Hematopoietic multipotent progenitor cell (in vitro differentiated cells): ENCODE data around the gene C1orf167. TPM values are rescaled to one million over a fixed set of nuclear protein-coding genes. Genes with fewer than 3 reads are reported as not detected.
"Not testable (repeated sequence)": the region's sequence is repeated elsewhere in the genome, so short reads cannot be mapped to it uniquely, and the experiment has no call there.

ENCODE experiments used
- DNase-seq, 3 donors: peaks; one replicate each; pipeline ENCODE4 v3.0.0-alpha.2; 2011 to 2015; ENCODE audit warnings: low read depth in 2 of 3, low spot score in 2 of 3
- total RNA-seq: library from RNA; depleted of rRNA; stranded (reverse); fragments of >200 nt; gene quantifications from one replicate; pipeline ENCODE4 v1.2.3, GENCODE V29; 2012

Gene C1orf167
- total RNA-seq, 1 donor: not detected

DNA sequence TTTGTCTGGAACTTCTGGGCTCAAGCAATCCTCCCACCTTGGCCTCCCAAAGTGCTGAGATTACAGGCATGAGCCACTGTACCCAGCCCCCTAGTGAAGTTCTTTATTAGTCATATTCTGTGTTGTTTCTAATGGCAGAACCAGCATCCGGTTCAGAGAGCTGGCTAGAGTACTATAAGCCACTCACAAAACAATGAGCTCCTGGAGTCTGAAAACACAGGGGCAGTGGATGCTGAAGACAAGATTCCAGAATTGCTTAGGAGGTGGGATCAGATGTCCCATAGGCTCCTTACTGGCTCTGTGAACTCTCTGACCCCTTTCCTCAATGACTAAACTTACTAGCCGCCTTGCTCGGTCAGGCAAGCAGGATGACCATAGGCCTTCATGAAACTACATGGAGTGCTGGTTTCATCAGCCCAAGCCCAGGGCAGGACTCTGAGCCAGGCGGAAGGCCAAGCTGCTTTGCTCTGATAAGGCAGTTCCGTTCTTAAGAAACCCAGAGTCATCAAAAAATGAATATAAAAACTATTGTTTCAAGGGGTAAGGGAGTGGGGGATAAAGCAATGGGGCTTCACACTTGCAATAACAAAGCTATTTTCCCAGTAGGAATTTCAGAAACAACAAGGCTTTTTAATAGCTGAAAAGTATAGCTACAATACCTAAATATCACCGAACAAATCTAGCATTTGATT is 35.7 kb downstream of the C1orf167 start:
- DNase-seq: peak in 2 of 3 donors; percentile 70 to 79

DNA sequence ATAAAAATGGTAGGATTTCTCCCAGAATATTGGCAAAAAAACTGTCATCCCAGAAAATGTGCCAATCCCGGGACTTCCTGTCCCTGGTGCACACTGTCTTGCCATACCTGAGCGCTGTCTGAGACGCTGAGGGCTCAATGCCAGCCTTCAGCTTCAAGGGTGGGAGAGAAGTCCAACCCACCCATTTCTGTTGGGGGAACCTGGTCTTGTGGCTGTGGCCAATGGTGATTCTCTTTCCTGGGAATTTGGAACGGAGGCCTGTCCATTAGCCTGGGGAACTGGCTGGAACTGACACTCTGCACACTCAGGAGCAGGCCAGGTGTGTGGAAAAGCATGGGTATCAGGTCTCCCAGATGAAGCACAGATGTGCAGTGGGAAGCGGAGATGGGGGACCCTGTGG is 37.1 kb downstream of the C1orf167 start:
- no peak for DNase-seq

DNA sequence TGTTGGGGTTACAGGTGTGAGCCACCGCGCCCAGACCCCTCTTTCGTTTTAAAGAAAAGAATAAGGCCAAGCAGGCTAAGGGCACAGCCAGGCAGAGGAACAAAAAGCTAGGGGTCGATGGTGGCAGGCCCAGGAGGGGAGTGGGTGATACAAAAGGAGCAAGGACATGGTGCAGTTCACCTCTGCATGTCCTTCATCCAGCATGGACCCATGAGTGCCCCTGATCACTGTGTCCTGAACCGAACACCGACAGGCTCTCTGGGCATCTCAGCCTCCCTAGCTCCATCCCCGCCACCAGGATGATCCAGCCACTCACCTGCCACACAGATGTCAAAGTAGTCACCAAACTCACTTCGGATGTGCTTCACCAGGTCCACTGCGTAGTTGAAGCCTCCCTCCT is 37.9 kb downstream of the C1orf167 start:
- DNase-seq: no peak

DNA sequence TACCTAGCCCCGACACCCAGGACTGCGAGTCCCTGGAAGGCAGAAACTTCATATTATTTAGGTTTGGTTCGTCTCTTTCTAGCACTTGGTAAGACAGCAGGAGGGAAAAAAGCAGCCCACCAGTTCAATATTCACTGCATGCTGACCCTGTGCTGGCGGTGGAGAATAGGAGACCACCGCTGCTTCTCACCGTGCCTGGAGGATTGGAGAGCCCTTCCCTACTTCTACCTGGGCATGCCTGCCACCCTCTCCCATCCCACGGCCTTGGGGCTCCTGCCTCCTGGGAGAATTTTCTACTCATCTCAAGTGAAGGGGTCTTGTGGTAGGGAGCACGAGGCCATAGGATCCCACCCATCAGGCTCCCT is 38.4 kb downstream of the C1orf167 start:
- DNase-seq: no peak

DNA sequence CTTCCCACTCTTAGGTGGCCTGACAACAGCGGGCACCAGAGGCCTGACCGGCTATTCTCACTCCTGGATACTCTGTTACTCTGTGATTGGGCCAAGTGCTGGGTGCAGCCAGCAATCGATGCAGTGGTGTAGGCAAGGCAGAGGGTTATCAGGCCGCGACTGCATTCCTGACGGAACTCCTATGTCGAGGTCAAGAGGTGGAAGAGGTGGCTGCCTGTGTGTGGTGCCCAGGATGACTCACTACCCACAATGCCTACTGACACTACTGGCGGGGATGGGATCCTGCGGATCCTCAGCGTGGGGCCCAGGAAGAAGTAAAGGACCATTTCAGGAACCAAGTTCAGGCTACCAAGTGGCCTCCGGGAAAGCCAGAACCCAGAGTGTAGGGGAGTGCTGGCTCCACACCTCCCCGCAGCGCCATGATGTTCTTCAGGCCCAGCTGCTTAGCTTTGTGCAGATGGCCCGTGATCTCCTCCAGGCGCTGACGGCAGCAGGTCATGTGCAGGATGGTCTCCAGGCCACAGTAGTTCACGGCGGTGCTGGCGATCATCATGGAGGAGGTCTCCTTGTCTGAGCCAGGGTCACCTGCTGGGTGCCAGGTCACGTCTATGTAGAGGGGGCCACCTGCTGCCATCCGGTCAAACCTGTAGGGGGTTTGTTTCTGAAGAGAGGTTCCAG is 38.9 kb downstream of the C1orf167 start:
- no peak for DNase-seq

DNA sequence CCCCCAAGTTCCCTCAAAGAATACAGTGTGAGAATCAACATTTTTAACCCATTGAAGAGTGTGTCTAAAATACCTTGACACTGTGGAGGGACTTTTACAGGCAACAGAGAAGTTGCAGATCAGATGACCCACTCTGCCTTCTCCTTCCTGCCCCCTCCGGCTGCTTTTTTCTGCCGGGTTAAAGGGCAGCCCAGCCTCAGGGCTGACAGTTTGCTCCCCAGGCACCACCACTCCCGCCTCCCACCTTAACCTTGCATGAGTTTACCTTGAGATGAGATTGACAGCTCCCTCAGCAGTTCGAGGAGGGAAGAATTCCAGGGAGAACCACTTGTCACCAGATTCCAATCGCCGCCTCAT is 40.6 kb downstream of the C1orf167 start:
- DNase-seq: peak in 1 of 3 donors; percentile 38

DNA sequence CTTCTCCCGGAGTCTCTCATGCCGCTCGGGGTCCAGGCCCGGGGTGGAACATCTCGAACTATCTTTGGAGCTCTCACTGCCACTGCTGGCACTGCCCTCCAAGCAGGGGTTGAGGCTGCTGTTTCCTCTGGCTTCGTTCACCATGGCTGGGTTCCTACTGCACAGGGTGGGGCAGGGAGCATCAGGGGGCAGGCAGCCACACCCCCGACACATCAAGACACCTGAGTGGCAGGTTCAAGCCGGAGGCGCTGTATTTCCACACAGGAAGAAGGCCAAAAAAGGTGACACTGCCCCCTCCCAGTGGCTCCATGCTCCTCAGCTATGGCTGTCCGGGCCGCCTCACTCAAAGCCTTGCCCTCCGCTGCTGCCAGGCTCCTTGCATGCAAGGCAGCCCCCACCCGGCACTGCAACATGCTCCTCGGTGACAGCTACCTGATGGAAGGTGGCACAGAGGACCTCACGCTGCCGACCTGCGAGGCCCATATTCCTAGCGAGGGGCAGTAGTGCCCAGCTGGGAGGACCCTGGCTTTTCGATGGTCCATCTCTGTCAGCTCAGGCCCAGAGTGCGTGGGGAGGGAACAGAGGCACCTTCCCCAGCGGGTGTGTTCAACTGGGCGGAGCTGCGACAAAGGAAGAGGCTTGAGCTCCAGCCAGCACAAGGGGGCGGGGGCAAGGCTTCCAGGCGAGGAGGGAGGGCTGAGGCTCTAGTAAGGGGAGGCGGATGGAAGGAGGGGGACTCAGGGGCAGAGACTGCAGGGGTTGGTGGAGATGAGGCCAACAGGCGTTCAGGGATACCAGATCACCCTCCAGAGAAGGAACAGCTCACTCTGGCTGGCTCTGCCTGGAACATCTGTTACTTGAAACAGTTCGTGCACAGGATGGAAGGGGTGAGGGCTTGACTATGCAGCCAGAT is 41.2 kb downstream of the C1orf167 start:
- DNase-seq: peak in 2 of 3 donors; percentile 89 to 93

DNA sequence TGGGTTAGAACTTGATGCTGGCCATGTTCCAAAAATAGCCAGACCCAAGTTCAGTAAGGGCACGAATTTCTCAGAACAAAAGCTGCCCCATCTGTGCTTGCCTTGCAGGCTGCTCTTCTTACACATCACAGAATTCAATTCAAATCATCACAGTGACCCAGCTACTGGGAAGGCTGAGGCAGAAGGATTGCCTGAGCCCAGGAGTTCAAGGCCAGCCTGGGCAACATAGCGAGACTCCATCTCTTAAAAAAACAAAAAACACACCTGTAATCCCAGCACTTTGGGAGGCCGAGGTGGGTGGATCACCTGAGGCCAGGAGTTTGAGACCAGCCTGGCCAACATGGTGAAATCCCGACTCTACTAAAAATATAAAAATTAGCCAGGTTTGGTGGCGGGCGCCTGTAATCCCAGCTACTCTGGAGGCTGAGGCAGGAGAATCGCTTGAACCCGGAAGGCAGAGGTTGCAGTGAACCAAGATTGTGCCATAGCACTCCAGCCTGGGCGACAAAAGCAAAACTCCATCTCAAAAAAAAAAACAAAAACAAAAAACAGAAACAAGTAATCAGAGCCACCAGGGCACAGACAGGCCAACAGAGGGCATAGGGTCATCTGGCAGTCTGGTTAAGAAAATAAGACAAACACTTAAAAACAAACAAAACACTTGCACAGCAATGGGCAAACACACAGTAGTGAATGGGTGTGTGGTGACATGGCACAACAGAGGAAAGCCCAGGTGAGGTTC is 42.1 kb downstream of the C1orf167 start:
- not testable (repeated sequence) for DNase-seq

DNA sequence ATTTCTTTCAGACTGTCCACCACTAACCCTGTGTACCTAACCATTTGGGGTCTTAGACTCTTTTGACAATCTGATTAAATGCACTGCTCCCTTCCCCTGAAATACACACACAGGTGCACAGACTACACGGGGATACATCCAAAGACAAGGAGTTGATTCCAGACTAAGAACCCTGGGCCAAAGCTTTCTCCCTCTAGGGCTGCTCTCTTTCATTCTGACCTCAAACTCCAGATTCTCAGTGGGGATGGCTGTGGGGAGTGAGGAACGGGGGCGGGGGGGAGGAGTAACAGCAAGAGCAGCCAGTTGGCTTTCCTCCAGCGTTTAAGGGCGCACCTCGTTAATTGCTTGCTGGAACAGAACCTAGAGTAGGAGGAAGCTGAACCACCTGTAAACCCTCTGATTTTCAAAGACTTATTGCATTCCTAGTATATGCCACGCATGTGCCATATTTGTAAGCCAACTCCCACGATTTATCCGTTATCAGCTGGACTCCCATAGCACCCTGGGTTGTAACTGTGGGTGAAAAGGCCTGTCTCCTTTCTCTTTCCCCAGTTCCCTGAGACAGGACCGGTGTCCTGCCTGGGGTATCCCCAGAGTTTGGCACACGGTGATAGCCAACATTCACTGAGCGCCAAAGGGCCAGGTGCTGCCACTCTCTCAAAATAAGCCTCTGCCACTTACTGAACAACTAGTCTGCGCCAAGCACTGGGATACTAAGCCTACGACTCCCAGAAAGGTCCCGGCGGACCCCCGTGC is 42.9 kb downstream of the C1orf167 start:
- DNase-seq: peak in 1 of 3 donors; percentile 42

DNA sequence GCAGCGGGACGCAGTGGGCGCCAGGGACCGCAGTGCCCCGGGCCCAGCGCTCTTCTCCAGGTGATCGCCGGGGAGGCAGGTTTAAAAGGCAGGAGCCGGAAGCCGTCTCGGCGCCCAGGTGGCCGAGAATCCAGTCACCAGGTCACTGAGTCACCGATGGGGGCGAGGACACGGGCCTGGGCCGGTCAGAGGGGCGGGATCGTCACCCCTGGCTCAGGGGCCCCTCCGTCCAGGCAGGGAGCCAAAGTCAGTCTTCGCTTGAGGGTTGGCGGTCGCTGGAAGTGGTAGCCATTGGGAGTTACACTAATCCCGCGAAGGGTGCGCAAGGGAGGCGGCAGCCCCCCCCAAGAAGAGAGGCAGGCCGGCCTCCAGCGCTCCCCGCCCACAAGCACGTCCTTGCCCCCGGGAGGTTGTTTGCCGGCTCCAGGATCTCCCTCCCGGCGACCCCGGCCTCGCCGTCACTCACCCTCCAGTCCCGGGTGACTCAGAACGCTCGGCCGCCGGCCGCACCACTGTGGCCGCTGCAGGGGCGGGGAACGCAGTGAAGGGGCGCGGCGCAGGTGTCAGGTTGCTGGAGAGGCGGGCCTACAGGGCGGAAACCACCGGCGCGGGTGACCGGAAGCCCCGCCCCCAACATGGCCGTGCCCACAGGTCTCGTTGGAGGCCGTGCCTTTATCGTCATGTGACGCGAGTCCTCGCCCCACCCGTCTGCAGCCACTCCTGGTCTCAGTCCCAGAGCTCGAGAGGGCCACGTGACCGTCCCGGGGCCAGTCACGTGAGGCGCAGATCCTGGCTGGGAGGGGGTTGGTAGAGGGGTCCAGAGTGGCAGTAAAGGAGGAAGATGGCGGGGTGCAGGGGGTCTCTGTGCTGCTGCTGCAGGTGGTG is 43.7 kb downstream of the C1orf167 start, which contains the start of the genes CLCN6 and MTHFR:
CLCN6 (plus strand) TSS at position 770 of the 885 bp plus-strand sequence; CDS start at position 842, 72 bp downstream.
MTHFR (minus strand) TSS at position 543 of the 885 bp plus-strand sequence. CDS start 2,848 bp downstream, outside the sequence.
- peak; percentile 91 to 99 (median 99) for DNase-seq

DNA sequence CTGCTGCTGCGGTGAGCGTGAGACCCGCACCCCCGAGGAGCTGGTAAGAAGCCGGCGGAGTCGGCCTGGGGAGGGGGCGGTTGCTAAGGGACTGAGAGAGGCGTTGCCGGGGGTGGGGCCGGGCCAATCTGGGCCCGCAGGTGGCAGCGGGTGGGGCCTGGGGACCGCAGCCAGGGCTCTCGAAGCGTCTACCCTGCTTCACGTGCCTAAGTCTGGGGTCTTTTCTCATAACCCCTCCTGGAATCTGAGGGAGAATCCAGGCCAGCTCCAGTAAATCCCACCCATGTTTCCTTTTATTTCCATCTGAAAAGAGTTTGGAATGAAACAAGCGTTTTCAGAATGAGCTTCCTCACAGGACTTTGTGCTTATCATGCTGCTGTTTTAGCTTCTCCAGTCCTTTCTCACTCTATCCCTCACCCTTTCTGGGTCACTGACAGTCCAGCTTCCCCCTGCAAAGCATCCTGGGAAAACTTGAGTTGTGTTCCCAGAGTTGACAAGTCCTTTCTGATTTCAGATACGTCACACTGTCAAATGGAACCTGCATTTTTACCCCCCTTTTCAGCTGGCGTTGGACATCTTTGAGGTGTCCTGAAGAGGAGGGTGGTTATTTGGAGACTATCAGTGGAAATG is 44.4 kb downstream of the C1orf167 start:
- DNase-seq: no peak

DNA sequence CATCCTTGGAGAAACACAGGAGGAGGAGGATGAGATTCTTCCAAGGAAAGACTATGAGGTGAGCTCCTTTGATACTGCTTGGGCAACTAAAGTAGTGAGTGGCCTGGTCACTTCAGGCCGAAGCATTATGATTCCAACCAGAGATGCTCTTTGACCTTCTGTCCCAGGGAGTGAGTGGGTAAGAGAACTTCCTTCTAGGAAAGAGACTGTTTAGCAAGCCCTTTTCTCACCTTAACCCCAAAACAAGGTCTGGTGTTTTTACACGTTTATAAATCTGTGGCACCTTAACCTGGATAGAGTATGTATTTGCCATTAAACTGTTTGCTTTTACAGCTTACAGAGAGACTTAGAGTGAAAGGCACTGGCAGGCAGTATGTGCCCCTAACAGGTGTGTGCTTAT is 45.1 kb downstream of the C1orf167 start:
- no peak for DNase-seq

DNA sequence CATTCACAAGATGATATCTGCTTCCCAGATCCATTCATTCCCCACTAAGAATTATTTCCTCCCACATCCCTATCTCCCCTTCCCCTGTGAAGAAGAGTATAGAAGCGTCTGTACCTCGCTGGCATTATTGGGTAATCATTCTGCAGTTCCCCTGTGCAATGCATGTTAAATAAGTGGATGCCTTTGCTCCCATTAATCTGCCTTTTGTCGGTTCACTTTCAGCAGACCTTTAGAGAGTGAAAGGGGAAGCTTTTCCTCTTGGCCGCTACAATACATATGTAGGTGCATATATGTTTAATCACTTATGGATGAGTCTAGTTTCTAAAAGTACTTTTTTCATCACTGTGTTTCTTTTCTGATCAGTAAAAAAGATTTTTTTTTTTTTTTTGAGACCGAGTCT is 51.0 kb downstream of the C1orf167 start:
- DNase-seq: no peak

DNA sequence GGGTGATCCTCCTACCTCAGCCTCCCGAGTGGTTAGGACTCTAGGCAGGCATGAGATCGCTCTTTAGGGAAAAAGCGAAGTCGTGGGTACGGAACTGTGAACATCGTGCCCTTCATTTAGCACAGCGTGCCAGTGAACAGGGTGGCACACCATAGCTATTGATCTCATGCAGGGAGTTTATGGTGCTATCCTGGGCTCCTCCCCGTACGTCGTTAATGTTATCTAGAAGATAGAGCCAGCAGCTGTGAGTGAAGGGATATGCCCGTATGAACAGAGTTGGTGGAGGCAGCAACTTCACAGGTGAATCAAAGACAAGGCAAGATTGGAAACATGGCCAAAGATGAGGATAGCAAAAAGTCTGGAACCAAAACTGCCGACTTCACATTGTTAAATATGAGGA is 55.2 kb downstream of the C1orf167 start:
- no peak for DNase-seq

DNA sequence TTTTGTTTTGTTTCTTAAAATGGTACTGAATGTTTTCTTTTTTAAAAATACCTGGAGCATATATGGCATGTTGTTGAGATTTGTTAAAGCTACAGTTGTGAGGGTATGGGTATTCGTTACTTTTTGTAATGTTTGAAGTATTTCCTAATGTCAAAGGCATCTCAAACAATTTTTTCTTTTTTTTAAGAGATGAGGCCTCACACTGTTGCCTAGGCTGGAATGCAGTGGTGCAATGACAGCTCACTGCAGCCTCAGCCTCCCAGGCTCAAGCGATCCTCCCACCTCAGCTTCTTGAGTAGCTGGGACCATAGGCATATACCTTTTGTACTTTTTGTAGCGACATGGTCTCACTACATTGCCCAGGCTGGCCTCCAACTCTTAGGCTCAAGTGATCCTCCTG is 60.1 kb downstream of the C1orf167 start:
- DNase-seq: no peak

DNA sequence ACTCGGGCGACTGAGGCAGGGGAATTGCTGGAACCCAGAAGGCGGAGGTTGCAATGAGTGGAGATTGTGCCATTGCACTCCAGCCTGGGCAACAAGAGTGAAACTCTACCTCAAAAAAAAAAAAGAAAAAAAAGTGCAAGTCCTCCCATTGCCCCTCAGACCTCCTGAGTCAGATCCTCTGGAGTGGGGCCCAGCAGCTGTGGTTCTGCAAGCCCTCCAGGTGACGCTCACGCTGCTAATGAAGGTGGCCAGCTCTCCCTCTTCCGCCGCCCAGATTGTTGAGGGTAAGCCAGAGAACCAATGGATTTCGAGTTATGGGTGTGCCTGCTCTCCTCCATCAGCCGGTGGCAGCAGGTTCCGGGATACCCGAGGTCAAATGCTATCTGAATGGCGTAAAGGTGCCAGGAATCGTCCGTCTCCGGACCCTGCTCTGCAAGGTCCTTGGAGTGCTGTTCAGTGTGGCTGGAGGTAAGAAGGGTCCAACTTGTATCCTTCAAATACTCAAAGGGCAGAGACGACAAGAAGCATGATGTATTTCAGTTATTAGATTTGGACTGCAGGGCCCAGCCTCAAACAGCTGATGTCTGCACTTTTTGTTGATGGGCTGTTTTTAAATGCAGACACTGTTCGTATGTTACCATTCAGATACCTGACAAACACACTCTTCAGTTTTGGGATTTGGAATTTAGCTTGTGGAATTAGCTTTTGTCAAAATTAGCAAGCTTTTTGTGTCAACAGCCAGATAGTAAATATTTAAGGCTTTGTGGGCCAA is 61.6 kb downstream of the C1orf167 start:
- DNase-seq: no peak

DNA sequence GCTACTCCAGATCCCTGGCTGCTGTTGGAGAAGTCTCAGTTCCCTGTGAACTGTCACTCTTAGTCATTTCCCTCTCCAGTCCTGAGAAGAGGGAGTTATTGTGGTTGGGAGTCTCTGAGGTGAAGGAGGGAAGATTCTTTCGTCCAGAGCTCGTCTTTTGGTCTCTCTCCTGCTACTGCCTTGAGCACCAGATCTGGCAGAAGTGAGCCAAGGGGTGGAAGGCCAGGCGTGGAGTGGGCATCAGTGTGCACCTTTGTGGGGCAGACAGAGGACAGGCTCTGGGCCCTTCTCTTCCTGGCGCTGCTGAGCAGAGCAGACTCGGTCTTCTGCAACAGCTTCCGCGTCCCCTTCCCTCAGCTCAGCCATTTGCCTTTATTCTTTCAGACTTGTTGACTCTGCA is 63.1 kb downstream of the C1orf167 start:
- DNase-seq: no peak

DNA sequence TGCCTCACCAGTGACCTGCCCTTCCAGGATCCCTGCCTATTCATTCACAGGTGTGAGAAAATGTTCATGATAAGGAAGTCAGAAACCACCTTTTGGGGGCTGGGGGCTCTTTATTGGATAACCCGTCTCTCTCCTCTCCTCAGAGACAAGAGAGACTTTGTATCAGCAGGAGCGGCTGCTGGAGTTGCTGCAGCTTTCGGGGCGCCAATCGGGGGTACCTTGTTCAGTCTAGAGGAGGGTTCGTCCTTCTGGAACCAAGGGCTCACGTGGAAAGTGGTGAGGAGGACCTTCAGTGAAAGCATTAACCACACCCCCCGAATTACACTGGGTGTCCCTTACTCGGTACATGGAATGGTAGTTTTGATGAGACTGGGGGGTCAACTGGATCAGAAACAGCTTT is 65.0 kb downstream of the C1orf167 start:
- no peak for DNase-seq
